ENCODE data around the gene FAM177B. TPM values are rescaled to one million over a fixed set of nuclear protein-coding genes. Genes with fewer than 3 reads are reported as not detected.

Gene FAM177B
- 0.27 TPM for total RNA-seq

- DNase-seq (ENCODE audit: low read depth in 2 of 3, low spot score in 2 of 3): no peak
Observed at GRCh38 chr1:222736972-222737371, at the start of gene FAM177B. Gene FAM177B (plus strand): TSS chr1:222737202. CDS start chr1:222746546, 9,344 bp downstream.

- no peak for DNase-seq (ENCODE audit: low read depth in 2 of 3, low spot score in 2 of 3)
Observed at GRCh38 chr1:222691016-222691415, 46.0 kb upstream of the FAM177B start.

- no peak for DNase-seq (ENCODE audit: low read depth in 2 of 3, low spot score in 2 of 3)
Observed at GRCh38 chr1:222694927-222695326, 42.1 kb upstream of the FAM177B start.

- DNase-seq (ENCODE audit: low read depth in 2 of 3, low spot score in 2 of 3): no peak
Observed at GRCh38 chr1:222696741-222697140, 40.3 kb upstream of the FAM177B start.

- no peak for DNase-seq (ENCODE audit: low read depth in 2 of 3, low spot score in 2 of 3)
Observed at GRCh38 chr1:222697203-222697602, 39.8 kb upstream of the FAM177B start.

GRCh38 chr1:222697826-222698225, 39.2 kb upstream of the FAM177B start:
- DNase-seq (ENCODE audit: low read depth in 2 of 3, low spot score in 2 of 3): no peak

- no peak for DNase-seq (ENCODE audit: low read depth in 2 of 3, low spot score in 2 of 3)
Observed at GRCh38 chr1:222702210-222702609, 34.8 kb upstream of the FAM177B start.

GRCh38 chr1:222704260-222704659, 32.7 kb upstream of the FAM177B start:
- no peak for DNase-seq (ENCODE audit: low read depth in 2 of 3, low spot score in 2 of 3)

- peak in 1 of 3 donors; percentile 1 for DNase-seq (ENCODE audit: low read depth in 2 of 3, low spot score in 2 of 3)
Observed at GRCh38 chr1:222706815-222707214, 30.2 kb upstream of the FAM177B start.

GRCh38 chr1:222709700-222710153, 27.3 kb upstream of the FAM177B start:
- no peak for DNase-seq (ENCODE audit: low read depth in 2 of 3, low spot score in 2 of 3)

GRCh38 chr1:222711319-222712252, 25.4 kb upstream of the FAM177B start:
- DNase-seq (ENCODE audit: low read depth in 2 of 3, low spot score in 2 of 3): peak; percentile 18 to 66 (median 65)

GRCh38 chr1:222712253-222713090, 24.5 kb upstream of the FAM177B start, which contains the start of the genes AIDA and BROX:
Gene AIDA (minus strand): TSS chr1:222712491. CDS start chr1:222712317, 174 bp downstream.
Gene BROX (plus strand): TSS chr1:222712564. CDS start chr1:222715700, 3,136 bp downstream.
- DNase-seq (ENCODE audit: low read depth in 2 of 3, low spot score in 2 of 3): peak; percentile 87 to 93 (median 88)

GRCh38 chr1:222713091-222713961, 23.7 kb upstream of the FAM177B start:
- peak; percentile 77 to 97 (median 97) for DNase-seq (ENCODE audit: low read depth in 2 of 3, low spot score in 2 of 3)

GRCh38 chr1:222716393-222716792, 20.6 kb upstream of the FAM177B start:
- no peak for DNase-seq (ENCODE audit: low read depth in 2 of 3, low spot score in 2 of 3)

GRCh38 chr1:222728746-222729145, 8.3 kb upstream of the FAM177B start:
- no peak for DNase-seq (ENCODE audit: low read depth in 2 of 3, low spot score in 2 of 3)

GRCh38 chr1:222730866-222731265, 6.1 kb upstream of the FAM177B start:
- no peak for DNase-seq (ENCODE audit: low read depth in 2 of 3, low spot score in 2 of 3)

GRCh38 chr1:222732216-222733159, 4.5 kb upstream of the FAM177B start:
- DNase-seq (ENCODE audit: low read depth in 2 of 3, low spot score in 2 of 3): no peak

- DNase-seq (ENCODE audit: low read depth in 2 of 3, low spot score in 2 of 3): no peak
Observed at GRCh38 chr1:222734740-222735139, 2.3 kb upstream of the FAM177B start.

- DNase-seq (ENCODE audit: low read depth in 2 of 3, low spot score in 2 of 3): no peak
Observed at GRCh38 chr1:222736470-222736869, 532 bp upstream of the FAM177B start.
